ENCODE measurements around the gene GATAD2A. TPM values are rescaled to one million over a fixed set of nuclear protein-coding genes. Genes with fewer than 3 reads are reported as not detected.

Gene GATAD2A
- total RNA-seq, 4 donors from 2014 or later, result 17.7 to 51.4 (median 40.1) TPM

DNA sequence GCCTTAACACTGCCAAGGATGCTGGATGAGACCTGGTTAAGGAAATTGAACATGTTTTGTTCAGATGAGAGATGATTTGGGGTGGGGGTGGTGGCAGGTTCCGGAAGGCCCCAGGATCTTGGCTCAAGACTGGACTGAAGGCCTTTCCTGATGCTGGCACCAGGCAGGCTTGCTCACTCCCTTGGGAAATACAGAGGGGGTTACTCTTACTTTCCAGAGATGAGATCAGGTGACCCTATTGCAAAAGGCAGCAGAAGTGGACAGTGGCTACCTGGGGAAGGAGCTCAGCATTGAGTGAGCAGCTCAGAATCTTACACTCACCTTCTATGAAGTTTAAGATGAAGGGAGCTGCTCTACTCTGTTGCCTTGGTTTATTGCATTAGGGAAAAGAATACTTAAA is 10.8 kb downstream of the GATAD2A start:
- H3K4me3 ChIP-seq, result no peak overlapping the region
- DNase-seq, result no peak
- ATAC-seq, result peak in 1 of 2 donors; percentile 79
- in situ Hi-C loops (cut with MboI; ENCODE audit: low sequenced_read_pairs in 4 of 4) (no loop called here), intact Hi-C loops (cut with DNase I; ENCODE audit: low total_unique reads) (no loop called here)
- no peaks in the 10 kb centered on the region for H3K36me3 ChIP-seq
- H3K4me1 ChIP-seq, result peaks cover 37 to 48% of the 10 kb centered on the region in 2 donors
- TF ChIP-seq POLR2A (IDR thresholded peaks at IDR 0.05) (no peak), CTCF (IDR thresholded peaks at IDR 0.05 in 4 of 5, conservative IDR thresholded peaks at IDR 0.05 in 1 of 5) (no peak)
- H3K27me3 ChIP-seq, result no peaks in the 10 kb centered on the region
- no peaks in the 10 kb centered on the region for H3K9me3 ChIP-seq
- H3K27ac ChIP-seq, result no peak overlapping the region

DNA sequence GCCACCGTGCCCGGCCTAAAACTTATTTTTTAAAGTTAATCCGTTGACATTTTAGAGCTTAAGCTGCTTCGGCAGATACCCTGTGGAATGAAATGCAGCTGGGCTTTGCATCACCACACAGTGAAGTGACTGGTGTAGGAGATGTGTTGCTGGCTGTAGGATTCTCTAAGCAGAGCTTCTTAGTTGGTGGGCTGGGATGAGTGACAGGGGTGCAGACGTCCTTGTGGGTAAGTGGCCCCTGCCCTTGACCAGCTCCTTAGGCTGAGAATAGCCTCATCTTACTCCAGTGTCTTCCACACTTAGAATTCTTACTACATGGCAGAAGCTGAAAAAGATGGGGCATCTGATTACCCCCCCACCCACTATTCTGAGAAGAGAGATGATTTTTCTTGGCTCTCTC is 11.6 kb downstream of the GATAD2A start:
- Histone ChIP-seq H3K4me3 (no peak overlapping the region), H3K27me3 (no peaks in the 10 kb centered on the region), H3K9me3 (no peaks in the 10 kb centered on the region), H3K4me1 (peaks cover 37 to 45% of the 10 kb centered on the region in 2 donors), H3K27ac (no peak overlapping the region), H3K36me3 (no peaks in the 10 kb centered on the region)
- TF ChIP-seq CTCF (IDR thresholded peaks at IDR 0.05 in 4 of 5, conservative IDR thresholded peaks at IDR 0.05 in 1 of 5) (no peak), POLR2A (IDR thresholded peaks at IDR 0.05) (no peak)
- no peak for ATAC-seq
- intact Hi-C loops (cut with DNase I; ENCODE audit: low total_unique reads), result no loop called here
- in situ Hi-C loops (cut with MboI; ENCODE audit: low sequenced_read_pairs in 4 of 4), result no loop called here
- no peak for DNase-seq

DNA sequence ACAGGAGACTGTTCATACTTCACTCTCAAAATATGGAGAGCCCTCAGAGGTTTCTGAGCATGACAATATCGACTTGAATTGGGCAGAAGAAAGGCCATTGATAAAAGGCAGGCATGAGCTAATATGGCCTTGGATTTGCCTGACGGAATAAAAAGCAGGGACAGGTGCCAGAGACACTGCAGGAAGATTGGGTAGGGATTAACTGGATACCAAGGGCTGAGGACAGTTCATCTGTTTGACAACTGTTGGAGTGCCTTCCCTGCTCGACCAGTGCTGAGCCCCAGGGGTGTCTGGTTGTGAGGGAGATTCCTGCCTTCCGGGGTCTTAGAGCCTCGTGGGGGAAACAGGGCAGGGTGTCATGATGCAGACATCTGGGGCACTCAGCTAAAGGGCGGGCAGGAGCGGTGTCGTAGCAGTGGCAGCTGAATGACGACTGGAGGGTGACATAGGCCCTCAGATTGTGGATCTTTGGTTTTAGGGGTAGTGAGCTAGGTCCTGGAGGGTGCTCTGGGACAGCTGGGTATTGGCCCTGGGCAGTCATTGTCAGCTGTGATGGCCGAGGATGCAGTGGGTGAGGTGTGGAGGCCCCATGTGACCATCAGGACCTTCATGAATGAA is 12.3 kb downstream of the GATAD2A start:
- H3K4me1 ChIP-seq, result peaks cover 37 to 45% of the 10 kb centered on the region in 2 donors
- in situ Hi-C loops (cut with MboI; ENCODE audit: low sequenced_read_pairs in 4 of 4) (no loop called here), intact Hi-C loops (cut with DNase I; ENCODE audit: low total_unique reads) (no loop called here)
- no peaks in the 10 kb centered on the region for H3K27me3 ChIP-seq
- no peak overlapping the region for H3K27ac ChIP-seq
- no peaks in the 10 kb centered on the region for H3K36me3 ChIP-seq
- H3K9me3 ChIP-seq, result no peaks in the 10 kb centered on the region
- ATAC-seq (no peak), DNase-seq (no peak)
- TF ChIP-seq CTCF (IDR thresholded peaks at IDR 0.05 in 4 of 5, conservative IDR thresholded peaks at IDR 0.05 in 1 of 5) (no peak), POLR2A (IDR thresholded peaks at IDR 0.05) (no peak)
- H3K4me3 ChIP-seq, result no peak overlapping the region

DNA sequence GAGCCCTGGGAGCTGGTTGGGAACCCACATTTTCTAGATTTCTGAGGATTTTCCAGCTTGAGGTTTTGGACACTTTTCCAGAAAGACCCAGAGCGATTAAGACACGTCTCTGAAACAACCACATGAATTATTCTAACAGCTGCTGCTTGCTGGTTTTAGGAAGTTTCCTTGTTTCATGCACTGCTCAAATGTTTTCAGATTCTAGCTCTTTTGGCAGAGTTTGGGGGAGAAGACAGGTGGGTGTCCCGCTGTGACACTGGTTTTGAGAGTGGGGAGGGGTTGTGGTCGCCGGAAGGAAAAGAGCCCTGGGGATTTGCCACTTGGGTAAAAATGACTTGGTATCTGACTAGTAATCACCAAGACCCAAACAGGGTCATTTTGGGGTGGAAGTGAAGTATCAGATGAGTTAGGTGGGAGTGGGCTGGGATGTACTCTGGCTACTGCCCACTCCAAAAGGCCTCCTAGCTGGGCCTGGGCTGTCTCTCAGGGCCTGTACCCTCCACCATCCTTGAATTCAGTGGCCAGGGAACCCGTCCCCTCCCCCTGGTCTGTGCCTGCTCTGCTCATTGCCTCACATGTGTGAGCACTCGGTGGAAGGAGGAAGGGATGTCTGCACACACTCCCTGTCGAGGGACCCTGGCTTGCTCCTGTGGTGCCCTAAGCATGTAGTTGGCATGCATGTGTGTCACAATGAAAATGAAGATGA is 13.2 kb downstream of the GATAD2A start:
- intact Hi-C loops (cut with DNase I; ENCODE audit: low total_unique reads) (no loop called here), in situ Hi-C loops (cut with MboI; ENCODE audit: low sequenced_read_pairs in 4 of 4) (no loop called here)
- no peak for DNase-seq
- ATAC-seq, result no peak
- Histone ChIP-seq H3K4me1 (peaks cover 37 to 52% of the 10 kb centered on the region in 2 donors), H3K27me3 (no peaks in the 10 kb centered on the region), H3K4me3 (no peak overlapping the region), H3K36me3 (no peaks in the 10 kb centered on the region), H3K27ac (no peak overlapping the region), H3K9me3 (no peaks in the 10 kb centered on the region)
- TF ChIP-seq CTCF (IDR thresholded peaks at IDR 0.05 in 4 of 5, conservative IDR thresholded peaks at IDR 0.05 in 1 of 5) (no peak), POLR2A (IDR thresholded peaks at IDR 0.05) (no peak)
